H1 (cell line): Measurements from ENCODE around the gene TOMM40L. TPM values are rescaled to one million over a fixed set of nuclear protein-coding genes. Genes with fewer than 3 reads are reported as not detected.

ENCODE experiments used
- CTCF ChIA-PET: fragments of 300-600 bp; sonication (Branson Sonifier 250); formaldehyde crosslinking; loops from one replicate; lab custom pipeline; 2021; ENCODE audit not compliant: partially characterized antibody; lab: Charles Lee
- POLR2A ChIA-PET: fragments of 300-600 bp; sonication (Branson Sonifier 250); formaldehyde crosslinking; loops from one replicate; lab custom pipeline; 2021; ENCODE audit warnings: inconsistent platforms; ENCODE audit not compliant: partially characterized antibody; lab: Charles Lee
- DNase-seq, 2 experiments: peaks; one replicate each; pipeline versions ENCODE4 v3.0.0 to v3.0.0-alpha.2; 2010 to 2022; ENCODE audit warnings: low spot score in 2 of 2, low read depth in 1 of 2, mixed read lengths in 1 of 2
- FAIRE-seq: peaks from 2 replicates; lab custom pipeline; 2011; peaks lifted over from hg19 to GRCh38; lab: Jason Lieb, UNC
- H2AFZ ChIP-seq: 2 replicates; pipeline ENCODE4 v1.8.1; 2012; ENCODE audit warnings: low read length, inconsistent platforms
- H2AK5ac ChIP-seq: 2 replicates; pipeline ENCODE4 v1.6.1; 2013; ENCODE audit warnings: low read depth, low read length
- H2BK120ac ChIP-seq: replicated peaks from 2 replicates; pipeline ENCODE3; 2013; ENCODE audit warnings: low read depth, low read length, inconsistent platforms
- H2BK12ac ChIP-seq: 2 replicates; pipeline ENCODE4 v1.6.1; 2013; ENCODE audit warnings: low read depth, low read length
- H2BK15ac ChIP-seq: 2 replicates; pipeline ENCODE4 v1.6.1; 2013; ENCODE audit warnings: low read length
- H2BK20ac ChIP-seq: 2 replicates; pipeline ENCODE4 v1.6.1; 2013; ENCODE audit warnings: low read length
- H2BK5ac ChIP-seq: 2 replicates; pipeline ENCODE4 v1.6.1; 2013; ENCODE audit warnings: low read depth, low read length
- H3K14ac ChIP-seq: 2 replicates; pipeline ENCODE4 v1.6.1; 2013; ENCODE audit warnings: inconsistent platforms; ENCODE audit not compliant: insufficient read length
- H3K18ac ChIP-seq: 2 replicates; pipeline ENCODE4 v1.6.1; 2013; ENCODE audit warnings: low read length; ENCODE audit errors: extremely low read depth
- H3K23ac ChIP-seq: 2 replicates; pipeline ENCODE4 v1.6.1; 2013; ENCODE audit warnings: inconsistent platforms; ENCODE audit not compliant: insufficient read length
- H3K23me2 ChIP-seq: 2 replicates; pipeline ENCODE4 v1.6.1; 2013; ENCODE audit warnings: low read depth, low read length
- H3K27ac ChIP-seq: 2 replicates; pipeline ENCODE4 v1.6.1; 2011; ENCODE audit warnings: low read depth, low read length, inconsistent platforms
- H3K27me3 ChIP-seq, 4 experiments: replicated peaks in 1 of 4; 1 replicate in 1 of 4; 2 replicates in 3 of 4; pipeline versions ENCODE4 v1.6.1 to v1.8.1; 2011 to 2013; ENCODE audit warnings: low read length in 3 of 4, mild to moderate bottlenecking in 3 of 4, inconsistent platforms in 2 of 4, mixed read lengths in 2 of 4, moderate library complexity in 1 of 4; ENCODE audit not compliant: control insufficient read depth in 3 of 4, insufficient read depth in 3 of 4; ENCODE audit errors: extremely low read depth in 1 of 4
- H3K36me3 ChIP-seq, 4 experiments: 2 replicates each; pipeline versions ENCODE4 v1.6.1 to v1.8.1; 2011 to 2013; ENCODE audit warnings: mild to moderate bottlenecking in 4 of 4, low read length in 3 of 4, moderate library complexity in 2 of 4, control low read depth in 1 of 4, inconsistent platforms in 1 of 4; ENCODE audit not compliant: insufficient read depth in 4 of 4, control insufficient read depth in 2 of 4
- H3K4ac ChIP-seq: replicated peaks from 2 replicates; pipeline ENCODE3; 2013; ENCODE audit warnings: low read length, low read depth, mixed read lengths, inconsistent platforms; ENCODE audit not compliant: insufficient read length
- H3K4me1 ChIP-seq, 4 experiments: replicated peaks in 1 of 4; 1 replicate in 1 of 4; 2 replicates in 3 of 4; pipeline versions ENCODE4 v1.6.1 to v1.8.1; 2011 to 2013; ENCODE audit warnings: low read length in 3 of 4, inconsistent platforms in 2 of 4, mixed read lengths in 1 of 4; ENCODE audit not compliant: insufficient read depth in 4 of 4, control insufficient read depth in 3 of 4
- H3K4me2 ChIP-seq, 2 experiments: 2 replicates each; pipeline versions ENCODE4 v1.6.1 to v1.8.1; 2011 to 2013; ENCODE audit warnings: low read depth in 2 of 2, low read length in 2 of 2, control low read depth in 1 of 2, inconsistent platforms in 1 of 2, mild to moderate bottlenecking in 1 of 2; ENCODE audit not compliant: insufficient read depth in 1 of 2
- H3K4me3 ChIP-seq, 4 experiments: fragments of 200-600, 300-600 bp in 1 of 4; sonication (generic), shearing (Covaris generic), sonication (Bioruptor Twin) in 1 of 4; 2 replicates each; pipeline versions ENCODE4 v1.5.1 to v1.8.1; 2011 to 2016; ENCODE audit warnings: low read length in 4 of 4, low read depth in 3 of 4, control low read depth in 2 of 4, inconsistent platforms in 2 of 4, mild to moderate bottlenecking in 2 of 4, mixed read lengths in 1 of 4, moderate library complexity in 1 of 4; ENCODE audit not compliant: insufficient read depth in 2 of 4; ENCODE audit errors: extremely low read depth in 1 of 4
- H3K56ac ChIP-seq: replicated peaks from 2 replicates; pipeline ENCODE3; 2013; ENCODE audit warnings: low read depth, mild to moderate bottlenecking, mixed read lengths, low read length, inconsistent platforms; ENCODE audit not compliant: insufficient read length
- H3K79me1 ChIP-seq: 2 replicates; pipeline ENCODE4 v1.6.1; 2013; ENCODE audit warnings: low read depth, low read length, control low read depth
- H3K79me2 ChIP-seq, 2 experiments: 2 replicates each; pipeline versions ENCODE4 v1.6.1 to v1.8.1; 2012 to 2013; ENCODE audit warnings: low read length in 2 of 2, mild to moderate bottlenecking in 2 of 2, inconsistent platforms in 1 of 2; ENCODE audit not compliant: insufficient read depth in 2 of 2, control insufficient read depth in 1 of 2
- H3K9ac ChIP-seq, 4 experiments: replicated peaks in 1 of 4; 1 replicate in 1 of 4; 2 replicates in 3 of 4; pipeline versions ENCODE4 v1.6.1 to v1.8.1; 2011 to 2013; ENCODE audit warnings: low read depth in 3 of 4, low read length in 3 of 4, control low read depth in 2 of 4, mild to moderate bottlenecking in 2 of 4, moderate library complexity in 2 of 4, inconsistent platforms in 1 of 4; ENCODE audit errors: extremely low read depth in 1 of 4
- H3K9me3 ChIP-seq, 2 experiments: 2 replicates each; pipeline versions ENCODE4 v1.6.1 to v1.8.1; 2012 to 2013; ENCODE audit warnings: mild to moderate bottlenecking in 2 of 2, moderate library complexity in 2 of 2, control low read depth in 1 of 2, inconsistent platforms in 1 of 2, low read depth in 1 of 2, low read length in 1 of 2, mixed read lengths in 1 of 2; ENCODE audit not compliant: insufficient read depth in 2 of 2
- H4K20me1 ChIP-seq, 2 experiments: replicated peaks in 1 of 2; 2 replicates each; pipeline versions ENCODE3 to v1.8.1; 2011 to 2013; ENCODE audit warnings: inconsistent platforms in 2 of 2, low read length in 2 of 2, mild to moderate bottlenecking in 1 of 2; ENCODE audit not compliant: insufficient read depth in 2 of 2, control insufficient read depth in 1 of 2
- H4K5ac ChIP-seq: 2 replicates; pipeline ENCODE4 v1.6.1; 2013; ENCODE audit warnings: low read length, low read depth, mixed read lengths, inconsistent platforms; ENCODE audit not compliant: insufficient read length
- H4K8ac ChIP-seq: 2 replicates; pipeline ENCODE4 v1.8.0; 2013; ENCODE audit warnings: mild to moderate bottlenecking, moderate library complexity, low read length, inconsistent platforms; ENCODE audit not compliant: insufficient read depth; ENCODE audit errors: extremely low read depth
- H4K91ac ChIP-seq: replicated peaks from 2 replicates; pipeline ENCODE3; 2013; ENCODE audit warnings: low read length, mixed read lengths, inconsistent platforms; ENCODE audit not compliant: insufficient read length
- CEBPB ChIP-seq: IDR thresholded peaks from 2 replicates; pipeline ENCODE4 v1.6.1; 2012; ENCODE audit warnings: low read depth, low read length
- CREB1 ChIP-seq: IDR thresholded peaks from 2 replicates; pipeline ENCODE4 v1.6.1; 2012; ENCODE audit warnings: inconsistent platforms
- E2F6 ChIP-seq: IDR thresholded peaks from 2 replicates; pipeline ENCODE4 v1.6.1; 2012; ENCODE audit warnings: inconsistent platforms
- EP300 ChIP-seq, 2 experiments: IDR thresholded peaks; 1 replicate in 1 of 2; 2 replicates in 1 of 2; pipeline ENCODE4 v1.6.1; 2011 to 2012; ENCODE audit warnings: low read depth in 2 of 2, low read length in 2 of 2, mild to moderate bottlenecking in 2 of 2, borderline replicate concordance in 1 of 2, inconsistent platforms in 1 of 2, moderate library complexity in 1 of 2
- MAX ChIP-seq: IDR thresholded peaks from 2 replicates; pipeline ENCODE4 v1.6.1; 2012; ENCODE audit warnings: inconsistent platforms
- PHF8 ChIP-seq: fragments of 200-600 bp; sonication (generic); conservative IDR thresholded peaks from 2 replicates; pipeline ENCODE4 v1.7.1; 2012; ENCODE audit warnings: low read depth, mild to moderate bottlenecking, inconsistent platforms, low read length, moderate library complexity
- RFX5 ChIP-seq: IDR thresholded peaks from 2 replicates; pipeline ENCODE4 v1.6.1; 2011; ENCODE audit warnings: low read depth, low read length, improper control_type of control experiment, borderline replicate concordance
- SP1 ChIP-seq: IDR thresholded peaks from 2 replicates; pipeline ENCODE4 v1.6.1; 2011; ENCODE audit warnings: low read depth, low read length
- SP2 ChIP-seq: IDR thresholded peaks from 2 replicates; pipeline ENCODE4 v1.6.1; 2012; ENCODE audit warnings: mild to moderate bottlenecking, low read length, inconsistent platforms
- TAF7 ChIP-seq: optimal IDR thresholded peaks from 2 replicates; pipeline ENCODE3; 2011; ENCODE audit warnings: low read depth, mild to moderate bottlenecking, inconsistent platforms, low read length, moderate library complexity, borderline replicate concordance
- WGBS, 2 experiments: shearing (Covaris generic) in 1 of 2; methylation state at CpG; one replicate each; pipeline versions ENCODE4 v1.1.6 to v1.1.7; 2013 to 2015; ENCODE audit warnings: low lambda C conversion rate in 2 of 2, mixed read lengths in 2 of 2, inconsistent platforms in 1 of 2, low coverage in 1 of 2, missing lambda C conversion rate in 1 of 2; ENCODE audit not compliant: insufficient replicate concordance in 2 of 2, insufficient coverage in 1 of 2, insufficient read length in 1 of 2; ENCODE audit errors: extremely low coverage in 1 of 2, missing lambda C conversion rate in 1 of 2; 5-methylcytosine and 5-hydroxymethylcytosine counted together
- polyA plus RNA-seq, 7 experiments: library from polyadenylated mRNA; depleted of rRNA in 3 of 7; stranded (reverse) in 5 of 7; unstranded in 2 of 7; fragments of >200 nt in 5 of 7; fragments of 200-250 nt in 2 of 7; gene quantifications; 1 replicate in 5 of 7; 2 replicates in 1 of 7; 4 replicates in 1 of 7; pipeline versions ENCODE4 v1.2.1 to v1.2.3, GENCODE V29; 2011 to 2013; ENCODE audit warnings: missing spikeins in 2 of 7, mixed read lengths in 2 of 7
- total RNA-seq: library from RNA; stranded (reverse); fragmentation: NEBNext Ultra II Directional; extraction: Animal tissue kit (Norgen Biotek cat#: 25700); gene quantifications from 2 replicates; pipeline ENCODE4 v1.2.1, GENCODE V29; 2021

TOMM40L gene
- total and polyA plus RNA-seq, 2 of the 8 experiments (the other 6 are each of a cell fraction or from before 2014, with no cell fraction given) = 11.4 to 15.0 TPM

GRCh38 chr1:161222175-161223019 is 3.5 kb upstream of the TOMM40L start:
- H2BK15ac ChIP-seq = no peak overlapping the region
- WGBS, 2 experiments = 92% methylated on average over 6 of the region's 6 CpGs; no CpG with 5 or more reads in 1 of the 2 experiments
- no peaks in the 10 kb centered on the region for H3K79me2 ChIP-seq
- no peak overlapping the region for H3K4me3 ChIP-seq
- no peak for TF ChIP-seq SP1
- TF ChIP-seq RFX5 = no peak
- no peak for TF ChIP-seq PHF8
- TF ChIP-seq CEBPB = no peak
- no peak for TF ChIP-seq CREB1
- no peak for TF ChIP-seq SP2
- TF ChIP-seq EP300 (IDR thresholded peaks at IDR 0.05; ENCODE audit: borderline replicate concordance in 1 of 2, low read depth in 2 of 2, low read length in 2 of 2) = no peak
- TF ChIP-seq E2F6 = no peak
- no peak for TF ChIP-seq TAF7
- TF ChIP-seq MAX = no peak
- H3K79me1 ChIP-seq = no peaks in the 10 kb centered on the region
- H3K36me3 ChIP-seq = no peaks in the 10 kb centered on the region
- ChIA-PET POLR2A (interaction anchor here (0.9 to 9.9 kb wide), 6 partner anchors 9 to 150 kb away, joined by 3 to 82 read pairs (median 3); partner anchors contain the start of genes ADAMTS4 and NDUFS2), CTCF (interaction anchor here (0.6 to 23.7 kb wide), 11 partner anchors 10 to 167 kb away, joined by 3 to 427 read pairs (median 5); partner anchors contain the start of genes ADAMTS4, NDUFS2, NR1I3 and PPOX)
- H4K91ac ChIP-seq = no peak overlapping the region
- no peak overlapping the region for H3K56ac ChIP-seq
- no peak overlapping the region for H2BK20ac ChIP-seq
- no peak overlapping the region for H3K27ac ChIP-seq
- H3K27me3 ChIP-seq = 0 out of 7 replicates have a peak, but pooled peaks cover 0 to 2% (median 0%) of the 10 kb centered on the region in 4 experiments
- H3K23me2 ChIP-seq = peaks cover 8% of the 10 kb centered on the region
- H2BK12ac ChIP-seq = no peak overlapping the region
- H3K9ac ChIP-seq = no peak overlapping the region
- H4K20me1 ChIP-seq = no peaks in the 10 kb centered on the region
- peaks cover 3 to 10% (median 5%) of the 10 kb centered on the region in 4 experiments for H3K4me1 ChIP-seq
- H3K18ac ChIP-seq = no peak overlapping the region
- H2BK5ac ChIP-seq = no peak overlapping the region
- DNase-seq (no peak), FAIRE-seq (no peak)
- no peak overlapping the region for H3K4me2 ChIP-seq
- no peak overlapping the region for H3K4ac ChIP-seq
- no peak overlapping the region for H3K14ac ChIP-seq
- H3K23ac ChIP-seq = no peak overlapping the region
- H3K9me3 ChIP-seq = no peaks in the 10 kb centered on the region
- H2AK5ac ChIP-seq = no peak overlapping the region; the same call in 1 of the 2 replicates
- no peak overlapping the region for H4K5ac ChIP-seq
- no peak overlapping the region for H2AFZ ChIP-seq
- H4K8ac ChIP-seq = peak overlapping the region; percentile 57
- H2BK120ac ChIP-seq = no peak overlapping the region
